Neural progenitor cell (in vitro differentiated cells): ENCODE data around the gene PDRG1.

ENCODE experiments used
- CTCF ChIP-seq: fragments of 200-600 bp; sonication (generic); IDR thresholded peaks from 2 replicates; pipeline ENCODE4 v1.5.1; 2017; ENCODE audit warnings: antibody characterized with exemption, mild to moderate bottlenecking
- EZH2 ChIP-seq: fragments of 200-600 bp; sonication (generic); IDR thresholded peaks from 2 replicates; pipeline ENCODE4 v1.6.1; 2017; ENCODE audit warnings: antibody characterized with exemption, mild to moderate bottlenecking, moderate library complexity
- EZH2phosphoT487 ChIP-seq: fragments of 200-600 bp; sonication (generic); IDR thresholded peaks from 2 replicates; pipeline ENCODE4 v1.6.1; 2017; ENCODE audit warnings: antibody characterized with exemption

GRCh38 chr20:31951203-31951529, 680 bp downstream of the PDRG1 start:
- TF ChIP-seq CTCF (no peak), EZH2 (no peak), EZH2phosphoT487 (no peak)
